ENCODE results near the gene PPP1R9B.

PPP1R9B gene

GRCh38 chr17:50139950-50140885 is 10.3 kb downstream of the PPP1R9B start:
- no peak for DNase-seq

GRCh38 chr17:50139185-50139783 is 11.2 kb downstream of the PPP1R9B start:
- DNase-seq, result no peak

GRCh38 chr17:50137042-50137441 is 13.4 kb downstream of the PPP1R9B start:
- DNase-seq, result no peak

- DNase-seq, result no peak
Measured at GRCh38 chr17:50136096-50136687, 14.3 kb downstream of the PPP1R9B start.

- no peak for DNase-seq
Measured at GRCh38 chr17:50135316-50136095, 15.0 kb downstream of the PPP1R9B start.

GRCh38 chr17:50134206-50135110 is 16.0 kb downstream of the PPP1R9B start:
- DNase-seq, result no peak

- DNase-seq, result no peak
Measured at GRCh38 chr17:50133769-50134099, 16.7 kb downstream of the PPP1R9B start.

GRCh38 chr17:50133028-50133768 is 17.3 kb downstream of the PPP1R9B start:
- DNase-seq, result no peak

GRCh38 chr17:50132104-50132794 is 18.2 kb downstream of the PPP1R9B start:
- DNase-seq, result no peak

- no peak for DNase-seq
Measured at GRCh38 chr17:50130559-50131305, 19.7 kb downstream of the PPP1R9B start.

GRCh38 chr17:50129728-50130558 is 20.5 kb downstream of the PPP1R9B start, which contains the start of gene SAMD14:
Gene SAMD14 (minus strand): TSS chr17:50130160. CDS start chr17:50124959, 5,201 bp downstream.
- DNase-seq, result no peak

- no peak for DNase-seq
Measured at GRCh38 chr17:50129353-50129727, 21.1 kb downstream of the PPP1R9B start.

GRCh38 chr17:50128441-50129352 is 21.8 kb downstream of the PPP1R9B start:
- DNase-seq, result no peak

- DNase-seq, result no peak
Measured at GRCh38 chr17:50127697-50128361, 22.6 kb downstream of the PPP1R9B start.

GRCh38 chr17:50125420-50125997 is 25.0 kb downstream of the PPP1R9B start:
- DNase-seq, result no peak

GRCh38 chr17:50123649-50124349 is 26.7 kb downstream of the PPP1R9B start:
- no peak for DNase-seq

Data from NCI-H446 treated with DMSO at 0.1 percent for 48 hours (cell line).